ENCODE measurements around the gene PAK5. TPM values are rescaled to one million over a fixed set of nuclear protein-coding genes. Genes with fewer than 3 reads are reported as not detected.

The PAK5 gene
- total RNA-seq, 1 experiment from 2014 or later, result not detected

GRCh38 chr20:9597547-9597946 is 241.3 kb downstream of the PAK5 start:
- POLR2A ChIA-PET, result no interaction called here
- H3K4me3 ChIP-seq (replicated peaks in 1 of 2; ENCODE audit: low read depth in 1 of 2, low read length in 2 of 2), result no peak overlapping the region
- CTCF ChIA-PET, result interaction anchor here (0.5 to 1.4 kb wide), 2 partner anchors 12 to 114 kb away, joined by 3 read pairs; no protein-coding TSS in a partner anchor
- no peak overlapping the region for H3K27ac ChIP-seq (ENCODE audit: low read depth, low read length)
- H2AFZ ChIP-seq (ENCODE audit: low read depth, low read length, poor library complexity, severe bottlenecking), result no peak overlapping the region
- no peaks in the 10 kb centered on the region for H3K36me3 ChIP-seq (ENCODE audit: control insufficient read depth in 1 of 2, insufficient read depth in 2 of 2, low read length in 2 of 2)
- H3K4me2 ChIP-seq (ENCODE audit: low read length), result no peak overlapping the region
- DNase-seq (ENCODE audit: low read depth, low spot score) (no peak), ATAC-seq (no peak)
- TF ChIP-seq CEBPB (IDR thresholded peaks at IDR 0.05; ENCODE audit: low read depth), result no peak
- RAD21 ChIA-PET (ENCODE audit: low non-redundant PET in 1 of 2, low total read pairs in 2 of 2, uncharacterized antibody in 2 of 2, unreplicated experiment in 2 of 2), result no interaction called here
- no peaks in the 10 kb centered on the region for H3K4me1 ChIP-seq (ENCODE audit: control insufficient read depth in 1 of 2, insufficient read depth in 2 of 2, low read length in 2 of 2)
- no peaks in the 10 kb centered on the region for H3K9me3 ChIP-seq (ENCODE audit: control insufficient read depth in 1 of 2, insufficient read depth in 1 of 2, low read depth in 1 of 2, low read length in 2 of 2)
- H3K79me2 ChIP-seq (ENCODE audit: insufficient read depth, low read length), result no peaks in the 10 kb centered on the region
- intact Hi-C loops (cut with micrococcal nuclease), result no loop called here
- no TSS peak for BruUV-seq (replicated peaks)
- 0 out of 2 replicates have a peak, but pooled peaks cover 3% of the 10 kb centered on the region for H3K27me3 ChIP-seq (ENCODE audit: insufficient read depth, low read length)
- H3K9me2 ChIP-seq (ENCODE audit: insufficient read depth), result no peaks in the 10 kb centered on the region
- H3K9ac ChIP-seq (ENCODE audit: low read length), result no peak overlapping the region
- no peaks in the 10 kb centered on the region for H4K20me1 ChIP-seq (ENCODE audit: insufficient read depth)

- Histone ChIP-seq H3K9ac (ENCODE audit: low read length) (no peak overlapping the region), H3K4me3 (replicated peaks in 1 of 2; ENCODE audit: low read depth in 1 of 2, low read length in 2 of 2) (no peak overlapping the region), H3K27ac (ENCODE audit: low read depth, low read length) (no peak overlapping the region), H3K79me2 (ENCODE audit: insufficient read depth, low read length) (no peaks in the 10 kb centered on the region), H3K4me2 (ENCODE audit: low read length) (no peak overlapping the region), H3K9me3 (ENCODE audit: control insufficient read depth in 1 of 2, insufficient read depth in 1 of 2, low read depth in 1 of 2, low read length in 2 of 2) (no peaks in the 10 kb centered on the region), H3K27me3 (ENCODE audit: insufficient read depth, low read length) (no peaks in the 10 kb centered on the region), H4K20me1 (ENCODE audit: insufficient read depth) (no peaks in the 10 kb centered on the region), H3K36me3 (ENCODE audit: control insufficient read depth in 1 of 2, insufficient read depth in 2 of 2, low read length in 2 of 2) (no peaks in the 10 kb centered on the region), H3K9me2 (ENCODE audit: insufficient read depth) (no peaks in the 10 kb centered on the region), H2AFZ (ENCODE audit: low read depth, low read length, poor library complexity, severe bottlenecking) (no peak overlapping the region), H3K4me1 (ENCODE audit: control insufficient read depth in 1 of 2, insufficient read depth in 2 of 2, low read length in 2 of 2) (no peaks in the 10 kb centered on the region)
- intact Hi-C loops (cut with micrococcal nuclease), result no loop called here
- ATAC-seq (no peak), DNase-seq (ENCODE audit: low read depth, low spot score) (no peak)
- no TSS peak for BruUV-seq (replicated peaks)
- ChIA-PET RAD21 (ENCODE audit: low non-redundant PET in 1 of 2, low total read pairs in 2 of 2, uncharacterized antibody in 2 of 2, unreplicated experiment in 2 of 2) (no interaction called here), POLR2A (no interaction called here), CTCF (interaction anchor here (0.9 kb wide), 1 partner anchor 188 kb away, joined by 3 read pairs; no protein-coding TSS in a partner anchor)
- TF ChIP-seq SRF (IDR thresholded peaks at IDR 0.05; ENCODE audit: low read depth) (no peak), POLR2AphosphoS5 (IDR thresholded peaks at IDR 0.05; ENCODE audit: low read depth, low read length) (no peak), MAX (IDR thresholded peaks at IDR 0.05) (no peak), CEBPB (IDR thresholded peaks at IDR 0.05; ENCODE audit: low read depth) (no peak), SIN3A (IDR thresholded peaks at IDR 0.05; ENCODE audit: low read depth) (no peak), CBX3 (IDR thresholded peaks at IDR 0.05; ENCODE audit: low read depth) (no peak), EZH2 (IDR thresholded peaks at IDR 0.05) (no peak)
Observed at GRCh38 chr20:9595763-9596162, 243.1 kb downstream of the PAK5 start.
